Measurements from ENCODE around the gene DNAJC11.

DNAJC11 gene

GRCh38 chr1:6624710-6625583 lies 76.7 kb downstream of the DNAJC11 start, which contains the start of gene THAP3:
Gene THAP3, plus strand, starts transcription at chr1:6624868. Its CDS starts 351 bp downstream, at chr1:6625219.
- DNase-seq (ENCODE audit: low read depth, low spot score): no peak

GRCh38 chr1:6623269-6623965 lies 78.2 kb downstream of the DNAJC11 start:
- no peak for DNase-seq (ENCODE audit: low read depth, low spot score)

GRCh38 chr1:6622396-6623152 lies 79.0 kb downstream of the DNAJC11 start:
- no peak for DNase-seq (ENCODE audit: low read depth, low spot score)

GRCh38 chr1:6621429-6622391 lies 79.9 kb downstream of the DNAJC11 start:
- DNase-seq (ENCODE audit: low read depth, low spot score): no peak

- no peak for DNase-seq (ENCODE audit: low read depth, low spot score)
Observed at GRCh38 chr1:6619045-6619444, 82.6 kb downstream of the DNAJC11 start.

- DNase-seq (ENCODE audit: low read depth, low spot score): no peak
Observed at GRCh38 chr1:6614929-6615785, 86.5 kb downstream of the DNAJC11 start.

GRCh38 chr1:6614019-6614928 lies 87.3 kb downstream of the DNAJC11 start:
- no peak for DNase-seq (ENCODE audit: low read depth, low spot score)

- peak; percentile 99 for DNase-seq (ENCODE audit: low read depth, low spot score)
Observed at GRCh38 chr1:6613361-6614018, 88.1 kb downstream of the DNAJC11 start, which contains the start of gene PHF13. Gene PHF13, plus strand, starts transcription at chr1:6613731. Its CDS starts 336 bp downstream, at chr1:6614067.

GRCh38 chr1:6612641-6613360 lies 88.8 kb downstream of the DNAJC11 start:
- no peak for DNase-seq (ENCODE audit: low read depth, low spot score)

GRCh38 chr1:6603915-6604558 lies 97.6 kb downstream of the DNAJC11 start:
- DNase-seq (ENCODE audit: low read depth, low spot score): no peak

- DNase-seq (ENCODE audit: low read depth, low spot score): no peak
Observed at GRCh38 chr1:6603238-6603914, 98.2 kb downstream of the DNAJC11 start.

- DNase-seq (ENCODE audit: low read depth, low spot score): no peak
Observed at GRCh38 chr1:6602669-6603237, 98.9 kb downstream of the DNAJC11 start, which contains the start of gene KLHL21. Gene KLHL21, minus strand, starts transcription at chr1:6602869. Its CDS starts 52 bp downstream, at chr1:6602817.

- no peak for DNase-seq (ENCODE audit: low read depth, low spot score)
Observed at GRCh38 chr1:6601923-6602668, 99.5 kb downstream of the DNAJC11 start.

- DNase-seq (ENCODE audit: low read depth, low spot score): no peak
Observed at GRCh38 chr1:6601049-6601922, 100.3 kb downstream of the DNAJC11 start.
